GM18907 (cell line): ENCODE results near the gene TMEM234.

ENCODE experiments used
- ATAC-seq: cut with Tn5 transposase; IDR thresholded peaks from one replicate; pipeline ENCODE4 v1.9.1; 2021; ENCODE audit warnings: mild to moderate bottlenecking, moderate library complexity; ENCODE audit not compliant: unreplicated experiment

TMEM234 gene

GRCh38 chr1:32201011-32201855, 20.9 kb downstream of the TMEM234 start:
- peak; percentile 38 for ATAC-seq

DNA sequence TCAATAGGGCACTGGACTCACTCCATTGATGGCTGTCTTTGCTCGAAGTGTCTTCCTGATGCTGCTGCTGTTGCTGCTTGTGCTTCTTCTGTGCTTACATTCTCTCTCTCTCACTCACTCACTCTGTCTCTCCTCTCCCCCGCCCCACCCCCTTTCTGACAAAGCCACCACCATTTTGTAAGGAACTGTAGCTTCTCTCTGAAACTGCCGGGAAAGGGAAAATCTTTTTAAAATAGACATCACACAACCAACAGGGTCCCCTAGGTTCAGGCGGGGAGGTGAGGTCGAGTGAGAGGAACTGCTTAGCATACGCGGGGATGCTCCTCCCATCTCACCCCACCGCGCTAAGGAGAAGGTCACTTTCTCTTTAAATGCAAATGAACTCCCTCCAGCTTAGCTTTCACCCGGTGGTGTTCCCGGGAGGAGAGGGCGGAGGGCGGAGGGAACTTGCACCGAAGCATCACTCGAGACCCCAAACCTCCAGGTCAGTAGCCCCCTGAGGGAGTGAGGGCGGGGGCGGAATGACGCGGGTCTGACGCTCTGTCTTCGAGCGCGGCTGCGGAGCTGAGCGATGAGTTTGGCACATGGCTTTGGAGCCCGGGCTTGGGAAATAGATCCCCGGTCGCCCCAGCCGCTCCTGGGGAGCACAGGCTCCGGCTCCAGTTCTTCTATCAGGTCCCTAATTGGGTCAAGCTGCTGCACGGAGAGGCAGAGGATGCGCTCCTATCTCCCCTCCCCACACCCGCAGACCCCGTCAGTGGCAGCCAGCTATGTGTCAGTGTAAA, 21.7 kb downstream of the TMEM234 start, which contains the start of gene CCDC28B:
Gene CCDC28B (plus strand): TSS at position 370 of the 785 bp plus-strand sequence. CDS start 1,341 bp downstream, outside the sequence.
- no peak for ATAC-seq

- ATAC-seq = no peak
Observed at GRCh38 chr1:32199717-32200072, 22.5 kb downstream of the TMEM234 start.

- no peak for ATAC-seq
Observed at GRCh38 chr1:32199043-32199716, 23.0 kb downstream of the TMEM234 start.

DNA sequence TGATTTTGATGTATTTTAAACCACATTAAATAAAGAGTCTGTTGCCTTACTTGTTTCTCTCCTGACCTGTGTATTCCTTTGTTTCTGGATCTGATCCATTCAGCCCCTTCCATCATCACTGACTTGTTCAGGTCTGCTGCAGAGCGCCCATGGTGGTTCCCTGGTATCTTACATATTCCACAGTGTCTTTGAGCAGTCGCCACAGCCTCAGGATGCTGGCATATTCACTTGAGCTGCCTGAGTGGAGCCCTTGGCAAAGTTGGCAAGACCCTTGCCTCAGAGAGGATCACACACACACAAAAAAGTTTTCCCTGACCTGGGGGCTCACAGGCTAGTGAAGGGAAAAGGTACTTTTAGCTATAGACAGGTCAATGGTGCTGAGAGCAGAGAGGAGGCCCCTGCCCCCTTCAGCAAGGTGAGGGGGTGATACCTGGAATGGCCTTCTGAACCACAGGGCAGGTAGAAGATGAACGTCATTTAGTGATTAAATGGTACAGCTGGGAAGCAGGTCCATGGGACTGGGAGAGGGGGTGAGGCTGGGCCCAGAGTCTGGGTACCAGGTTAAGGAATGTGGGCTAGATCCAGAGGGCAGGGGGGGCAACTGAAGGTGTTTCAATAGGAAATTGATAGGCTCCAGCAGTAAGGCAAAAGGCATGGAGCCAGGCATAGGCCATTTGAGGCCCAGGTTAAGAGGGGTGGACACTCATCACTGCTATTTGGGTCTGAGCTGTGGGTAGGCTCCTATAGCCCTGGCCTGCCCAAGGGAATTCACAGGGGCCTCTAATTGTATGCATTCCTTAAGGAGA, 23.7 kb downstream of the TMEM234 start:
- no peak for ATAC-seq

DNA sequence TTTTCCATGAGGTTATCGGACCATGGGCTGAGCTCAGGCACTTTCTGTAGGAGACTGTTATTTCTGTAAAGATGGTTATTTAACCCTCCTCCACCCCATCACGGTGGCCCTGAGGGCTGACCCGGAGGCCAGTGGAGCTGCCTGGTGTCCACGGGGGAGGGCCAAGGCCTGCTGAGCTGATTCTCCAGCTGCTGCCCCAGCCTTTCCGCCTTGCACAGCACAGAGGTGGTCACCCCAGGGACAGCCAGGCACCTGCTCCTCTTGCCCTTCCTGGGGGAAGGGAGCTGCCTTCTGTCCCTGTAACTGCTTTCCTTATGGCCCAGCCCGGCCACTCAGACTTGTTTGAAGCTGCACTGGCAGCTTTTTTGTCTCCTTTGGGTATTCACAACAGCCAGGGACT, 24.3 kb downstream of the TMEM234 start:
- ATAC-seq = no peak

DNA sequence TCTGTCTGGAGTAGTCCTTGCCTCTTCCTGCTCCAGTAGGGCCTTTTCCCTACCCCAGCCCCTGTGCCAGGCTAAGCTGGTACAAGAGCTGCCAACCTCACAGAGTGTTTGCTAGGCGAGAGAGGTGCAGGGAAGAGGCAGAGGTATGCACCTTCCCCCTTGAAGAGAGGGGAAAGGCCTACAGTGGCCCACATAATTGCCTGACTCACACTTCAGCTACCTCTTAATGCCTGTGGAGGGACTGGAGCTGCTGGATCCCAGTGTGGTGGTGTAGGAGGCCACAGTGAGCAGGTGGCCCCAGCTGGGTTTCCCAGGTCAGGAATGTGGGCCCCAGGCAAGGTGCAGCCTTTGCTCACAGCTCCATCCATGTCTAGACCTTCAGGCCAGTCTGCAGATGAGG, 25.1 kb downstream of the TMEM234 start:
- no peak for ATAC-seq

DNA sequence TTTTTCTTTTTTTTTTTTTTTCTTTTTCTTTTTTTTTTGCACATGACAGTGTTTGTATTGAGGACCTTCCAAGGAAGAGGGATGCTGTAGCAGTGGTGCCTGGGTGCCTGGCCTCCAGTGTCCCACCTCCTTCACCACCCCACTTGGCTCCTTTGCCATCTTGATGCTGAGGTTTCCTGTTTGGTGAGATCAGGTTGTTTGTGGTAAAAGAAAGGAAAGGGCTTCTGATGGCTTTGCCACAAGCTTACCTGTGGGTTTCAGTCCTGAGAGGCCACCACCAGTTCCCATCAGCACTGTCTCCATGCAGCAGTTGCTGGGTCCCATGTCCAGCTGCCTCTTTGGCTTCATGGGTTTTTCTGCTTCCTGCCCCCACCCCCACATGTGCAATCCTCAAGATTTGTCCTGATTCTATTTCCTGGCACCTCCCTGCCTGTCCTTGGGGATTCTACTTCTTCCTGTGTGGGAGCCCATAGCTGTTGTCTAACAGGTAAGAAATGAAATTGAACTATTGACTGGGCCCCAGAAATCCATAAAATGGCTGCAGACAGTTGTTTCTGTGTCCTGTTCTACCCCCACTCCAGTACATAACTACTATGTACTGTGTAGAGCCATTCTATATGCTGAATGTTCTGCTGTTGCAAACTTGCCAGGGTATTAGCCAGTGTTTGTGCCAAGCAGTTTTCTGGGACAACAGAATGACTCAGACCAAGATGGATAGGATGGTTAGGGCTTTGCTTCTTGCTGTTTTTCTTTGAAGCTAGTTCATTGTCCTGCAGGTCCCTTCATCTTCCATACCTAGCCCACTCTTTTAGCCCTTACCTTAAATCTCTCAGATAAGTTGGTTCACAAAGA, 26.0 kb downstream of the TMEM234 start:
- ATAC-seq = no peak

GRCh38 chr1:32195531-32195930, 26.6 kb downstream of the TMEM234 start:
- no peak for ATAC-seq

GRCh38 chr1:32194984-32195383, 27.2 kb downstream of the TMEM234 start:
- ATAC-seq = no peak

DNA sequence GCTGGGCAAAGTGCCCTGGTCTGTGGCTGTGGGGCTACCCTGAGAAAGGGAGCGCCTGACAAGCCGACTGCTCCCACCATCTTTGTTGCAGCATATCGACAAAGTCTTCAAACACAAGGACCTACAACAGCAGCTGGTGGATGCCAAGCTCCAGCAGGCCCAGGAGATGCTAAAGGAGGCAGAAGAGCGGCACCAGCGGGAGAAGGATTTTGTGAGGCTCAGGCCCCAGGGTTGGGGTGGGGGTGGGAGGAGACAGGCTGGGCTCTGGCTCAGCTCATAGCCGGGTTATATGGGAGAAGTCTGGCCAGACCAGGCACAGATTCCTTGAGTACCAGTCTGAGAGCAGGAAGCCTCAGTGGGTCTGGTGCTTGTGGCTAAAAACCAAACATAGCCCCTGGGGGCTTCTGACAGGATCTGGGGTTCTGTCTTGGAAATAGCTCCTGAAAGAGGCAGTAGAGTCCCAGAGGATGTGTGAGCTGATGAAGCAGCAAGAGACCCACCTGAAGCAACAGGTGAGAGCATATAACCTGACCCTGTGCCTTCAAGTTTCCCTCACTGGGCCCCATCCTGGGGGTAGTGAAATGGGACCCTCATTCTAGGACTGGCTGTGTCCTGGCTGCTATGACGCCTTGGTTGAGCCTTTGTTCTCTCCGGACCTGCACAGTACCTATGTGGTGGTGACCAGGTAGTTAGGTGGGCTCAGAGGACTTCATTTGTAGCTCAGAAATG, 29.8 kb downstream of the TMEM234 start:
- no peak for ATAC-seq

DNA sequence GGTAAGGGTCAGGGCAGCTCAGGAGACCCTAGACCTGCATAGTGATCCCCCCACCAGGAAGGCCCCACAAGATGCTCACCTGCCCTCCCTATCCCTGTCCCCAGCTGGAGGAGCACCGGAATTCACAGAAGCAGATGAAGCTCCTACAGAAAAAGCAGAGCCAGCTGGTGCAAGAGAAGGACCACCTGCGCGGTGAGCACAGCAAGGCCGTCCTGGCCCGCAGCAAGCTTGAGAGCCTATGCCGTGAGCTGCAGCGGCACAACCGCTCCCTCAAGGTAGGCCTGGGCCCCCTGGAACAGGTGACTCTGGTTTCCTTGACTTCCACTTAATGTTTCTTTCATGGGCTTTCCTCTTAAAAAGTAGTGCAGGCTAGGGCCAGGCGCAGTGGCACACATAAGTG, 34.3 kb downstream of the TMEM234 start:
- no peak for ATAC-seq

DNA sequence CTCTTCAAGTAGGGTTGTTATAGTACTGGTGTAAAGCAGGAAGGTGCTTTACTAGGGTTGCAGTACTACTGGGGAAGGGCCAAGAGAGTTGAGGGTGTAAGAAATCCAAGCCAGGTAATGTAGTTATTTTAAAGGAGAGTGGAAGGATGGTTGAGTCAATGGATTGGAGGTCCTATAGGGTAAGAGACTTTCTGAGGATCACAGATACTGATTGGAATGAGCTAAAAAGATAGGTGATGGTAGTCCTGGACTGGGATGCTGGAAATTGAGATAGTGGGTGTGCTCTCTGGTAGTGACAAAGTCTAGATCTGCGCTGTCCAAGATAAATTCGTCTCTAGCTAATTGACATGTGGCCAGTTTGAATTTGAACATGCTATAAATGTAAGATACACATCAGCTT, 35.7 kb downstream of the TMEM234 start:
- no peak for ATAC-seq

GRCh38 chr1:32186077-32186476, 36.1 kb downstream of the TMEM234 start:
- no peak for ATAC-seq

DNA sequence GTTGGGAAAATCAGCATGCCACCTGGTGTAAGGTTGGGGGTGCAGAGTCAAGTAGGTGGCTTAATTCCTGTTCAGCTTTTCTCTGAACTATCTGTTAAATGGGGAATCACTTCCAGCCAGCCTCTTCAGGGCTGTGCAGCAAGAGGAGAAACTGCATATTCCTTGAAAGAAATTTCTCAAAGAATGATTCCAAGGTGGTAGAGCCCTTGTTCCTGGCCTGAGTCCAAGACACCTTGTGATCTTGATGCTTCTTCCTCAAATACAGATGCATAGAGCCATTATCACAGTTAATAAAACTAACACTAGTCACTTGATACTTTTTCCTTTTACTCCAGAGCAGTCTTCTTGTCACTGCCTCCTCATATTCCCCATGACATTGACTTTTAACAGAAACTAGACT, 37.5 kb downstream of the TMEM234 start:
- no peak for ATAC-seq

DNA sequence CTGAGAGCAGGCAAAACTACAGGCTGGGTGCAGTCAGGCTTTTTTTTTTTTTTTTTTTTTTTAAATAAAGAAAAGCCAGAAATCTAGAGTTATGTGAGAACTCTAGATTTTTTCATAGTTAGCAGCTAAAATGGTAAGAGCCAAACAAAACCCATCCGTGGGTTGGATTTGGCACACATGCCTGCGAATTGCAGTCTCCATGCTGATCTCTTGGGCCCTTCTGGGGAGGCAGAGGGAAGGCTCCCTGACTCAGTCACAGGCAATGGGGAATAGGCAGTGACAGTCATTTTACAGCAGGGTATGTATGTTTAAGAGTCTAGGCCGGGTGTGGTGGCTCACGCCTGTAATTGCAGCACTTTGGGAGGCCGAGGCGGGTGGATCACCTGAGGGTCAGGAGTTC, 40.1 kb downstream of the TMEM234 start:
- ATAC-seq = no peak

DNA sequence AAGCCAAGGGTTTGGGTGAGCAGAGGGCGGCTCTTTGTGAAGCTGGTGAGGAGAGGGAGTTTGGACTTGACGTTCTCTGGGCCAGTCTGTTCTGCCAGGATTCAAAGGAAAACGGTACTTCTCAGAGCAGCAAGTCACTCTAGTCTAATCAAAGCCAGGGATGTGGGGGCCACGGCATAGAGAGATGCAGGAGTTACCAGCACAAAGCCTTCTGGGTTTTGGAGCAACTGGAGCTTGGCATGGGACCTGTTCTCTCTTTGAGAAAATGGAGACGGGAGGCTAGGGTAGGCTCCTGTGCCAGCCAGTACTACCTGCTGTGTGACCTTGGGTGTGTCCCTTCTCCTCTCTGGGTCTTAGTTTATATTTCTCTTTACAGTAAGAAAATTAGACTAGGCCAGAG, 40.6 kb downstream of the TMEM234 start:
- no peak for ATAC-seq

- ATAC-seq = no peak
Observed at GRCh38 chr1:32181065-32181464, 41.1 kb downstream of the TMEM234 start.
